Esophagus squamous epithelium (tissue), 4 donors: ENCODE results near the gene GRK1.

Source experiments
- CTCF ChIP-seq, 6 experiments: fragments of 450-650 bp in 4 of 6; fragments of 200-600 bp in 2 of 6; sonication (generic) in 2 of 6; IDR thresholded peaks; one replicate each; pipeline ENCODE4 v1.5.1; 2016 to 2019; ENCODE audit warnings: antibody characterized with exemption in 6 of 6, mild to moderate bottlenecking in 4 of 6, moderate library complexity in 4 of 6
- POLR2A ChIP-seq, 4 donors: fragments of 450-650 bp; IDR thresholded peaks; one replicate each; pipeline ENCODE4 v1.6.1; 2017; ENCODE audit warnings: antibody characterized with exemption in 4 of 4, mild to moderate bottlenecking in 4 of 4, moderate library complexity in 3 of 4

- TF ChIP-seq CTCF (IDR thresholded peaks at IDR 0.05) (no peak), POLR2A (IDR thresholded peaks at IDR 0.05) (no peak)
These were observed 1.3 kb upstream of the GRK1 start for GRCh38 chr13:113665597-113666328.
